Spleen (tissue), 11 donors: ENCODE results near the gene GLP1R. TPM values are rescaled to one million over a fixed set of nuclear protein-coding genes. Genes with fewer than 3 reads are reported as not detected.

Experiments
- DNase-seq: peaks from one replicate; pipeline ENCODE4 v3.0.0-alpha.2; 2020
- H3K27ac ChIP-seq, 8 donors: fragments of 200-600 bp; sonication (generic) in 7 of 8; 1 replicate in 4 of 8; 2 replicates in 4 of 8; pipeline versions ENCODE4 v1.5.0 to v1.8.0; 2016 to 2021; ENCODE audit warnings: inconsistent platforms in 4 of 8, mild to moderate bottlenecking in 4 of 8, moderate library complexity in 1 of 8
- H3K27me3 ChIP-seq, 7 donors: fragments of 200-600 bp; sonication (generic) in 6 of 7; replicated peaks in 1 of 7; 1 replicate in 4 of 7; 2 replicates in 3 of 7; pipeline versions ENCODE4 v1.5.0 to v1.8.0; 2016 to 2021; ENCODE audit warnings: inconsistent platforms in 3 of 7, mild to moderate bottlenecking in 1 of 7
- H3K36me3 ChIP-seq, 6 donors: fragments of 200-600 bp; sonication (generic) in 5 of 6; 1 replicate in 4 of 6; 2 replicates in 2 of 6; pipeline versions ENCODE4 v1.5.0 to v1.8.0; 2016 to 2021; ENCODE audit warnings: inconsistent platforms in 2 of 6
- H3K4me1 ChIP-seq, 6 donors: fragments of 200-600 bp; sonication (generic) in 5 of 6; 1 replicate in 3 of 6; 2 replicates in 3 of 6; pipeline versions ENCODE4 v1.5.0 to v1.8.0; 2016 to 2021; ENCODE audit warnings: inconsistent platforms in 3 of 6
- H3K4me3 ChIP-seq, 8 donors: fragments of 200-600 bp; sonication (generic) in 7 of 8; 1 replicate in 4 of 8; 2 replicates in 4 of 8; pipeline versions ENCODE4 v1.5.0 to v1.8.0; 2016 to 2021; ENCODE audit warnings: inconsistent platforms in 4 of 8, mild to moderate bottlenecking in 4 of 8, moderate library complexity in 2 of 8
- H3K9me3 ChIP-seq, 8 donors: fragments of 200-600 bp; sonication (generic) in 7 of 8; 1 replicate in 4 of 8; 2 replicates in 4 of 8; pipeline versions ENCODE4 v1.5.0 to v1.8.0; 2016 to 2021; ENCODE audit warnings: inconsistent platforms in 4 of 8
- CTCF ChIP-seq, 11 experiments: fragments of 200-600 bp in 7 of 11; fragments of 450-650 bp in 4 of 11; sonication (generic) in 4 of 11; IDR thresholded peaks in 8 of 11; conservative IDR thresholded peaks in 3 of 11; 1 replicate in 7 of 11; 2 replicates in 4 of 11; pipeline versions ENCODE4 v1.4.0 to v1.8.0; 2016 to 2021; ENCODE audit warnings: antibody characterized with exemption in 11 of 11, inconsistent platforms in 4 of 11, mild to moderate bottlenecking in 1 of 11
- POLR2A ChIP-seq, 3 donors: fragments of 450-650 bp; IDR thresholded peaks; one replicate each; pipeline ENCODE4 v1.5.1; 2017; ENCODE audit warnings: antibody characterized with exemption in 3 of 3, mild to moderate bottlenecking in 1 of 3
- POLR2AphosphoS5 ChIP-seq, 3 donors: sonication (generic); formaldehyde crosslinking; IDR thresholded peaks; one replicate each; pipeline ENCODE4 v1.5.1; 2017; ENCODE audit warnings: antibody characterized with exemption in 3 of 3
- WGBS, 5 donors: extraction: QIAGEN DNeasy Blood & Tissue Kit in 3 of 5; methylation state at CpG; one replicate each; pipeline versions ENCODE4 v1.1.5 to v1.1.7; 2013 to 2018; 5-methylcytosine and 5-hydroxymethylcytosine counted together
- intact Hi-C: fragments of 100-400 bp; cut with DNase I; formaldehyde crosslinking; loops from one replicate; pipeline ENCODE4 v1.15.0; 2023; ENCODE audit warnings: low total_unique reads
- polyA plus RNA-seq, 3 donors: library from polyadenylated mRNA; stranded (reverse); fragments of 200-250 nt; gene quantifications; one replicate each; pipeline ENCODE4 v1.2.1, GENCODE V29; 2013
- total RNA-seq, 7 donors: library from RNA; depleted of rRNA in 3 of 7; stranded (reverse); fragments of >200 nt in 3 of 7; fragmentation: NEBNext Ultra II Directional in 4 of 7; extraction: Animal tissue kit (Norgen Biotek cat#: 25700) in 4 of 7; gene quantifications; one replicate each; pipeline versions ENCODE4 v1.1.0 to v1.2.1, GENCODE V29; 2016 to 2021
- donor health status: healthy with polysubstance abuse.
- donor health status: DM: no; HTN: no; CAD: no; lungs with moderate emphysema.
- donor health status: DM: no; HTN: no; CAD: no.
- donor health status: Bipolar disorder and iron deficiency.
- donor health status: healthy.
- donor health status: DM: no; HTN: no; CAD: no.
- donor health status: DM: yes; HTN: yes; CAD: no.

The GLP1R gene
- total and polyA plus RNA-seq, 10 donors: 0.11 TPM; not detected in 9

DNA sequence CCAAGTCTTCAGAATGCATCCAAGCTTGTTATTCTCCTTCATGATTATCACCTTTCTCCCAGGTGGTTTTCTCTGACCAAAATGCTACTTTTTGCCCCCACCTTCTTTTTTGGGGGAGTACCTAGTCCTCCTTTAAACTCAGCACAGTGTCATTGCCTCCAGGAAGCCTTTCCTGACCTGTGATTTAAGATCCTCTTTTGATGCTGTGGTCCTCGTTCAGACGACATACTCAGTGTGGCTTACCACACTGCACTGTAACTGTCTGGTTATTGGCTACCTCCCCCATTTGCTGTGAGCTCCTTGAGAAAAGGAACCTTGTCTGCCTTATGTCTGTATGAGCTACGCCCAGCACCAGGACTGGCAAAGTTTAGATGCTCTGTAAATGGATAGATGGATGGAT is 51.8 kb downstream of the GLP1R start:
- intact Hi-C loops: no loop called here
- Histone ChIP-seq H3K4me1 (no peaks in the 10 kb centered on the region), H3K27ac (no peak overlapping the region), H3K4me3 (no peak overlapping the region), H3K36me3 (peaks cover 0 to 27% (median 9%) of the 10 kb centered on the region in 6 donors), H3K27me3 (no peaks in the 10 kb centered on the region), H3K9me3 (no peaks in the 10 kb centered on the region)
- WGBS, 5 donors: 32 to 50% (median 41%) methylated on average over 3 of the region's 3 CpGs
- no peak for DNase-seq
- TF ChIP-seq POLR2AphosphoS5 (IDR thresholded peaks at IDR 0.05) (no peak), CTCF (IDR thresholded peaks at IDR 0.05 in 8 of 11, conservative IDR thresholded peaks at IDR 0.05 in 3 of 11) (no peak), POLR2A (IDR thresholded peaks at IDR 0.05) (no peak)

GRCh38 chr6:39102071-39102820 is 53.7 kb downstream of the GLP1R start:
- no peak overlapping the region for H3K27ac ChIP-seq
- no peaks in the 10 kb centered on the region for H3K4me1 ChIP-seq
- 48 to 65% (median 58%) methylated on average over 12 of the region's 12 CpGs for WGBS, 5 donors
- H3K27me3 ChIP-seq: no peaks in the 10 kb centered on the region
- TF ChIP-seq POLR2AphosphoS5 (IDR thresholded peaks at IDR 0.05): no peak
- TF ChIP-seq CTCF (IDR thresholded peaks at IDR 0.05 in 8 of 11, conservative IDR thresholded peaks at IDR 0.05 in 3 of 11): peak in 8 of 11 experiments; percentile 21 to 47 (median 35)
- peaks cover 0 to 35% (median 12%) of the 10 kb centered on the region in 6 donors for H3K36me3 ChIP-seq
- no peak overlapping the region for H3K4me3 ChIP-seq
- DNase-seq: no peak
- intact Hi-C loops: no loop called here
- no peaks in the 10 kb centered on the region for H3K9me3 ChIP-seq

DNA sequence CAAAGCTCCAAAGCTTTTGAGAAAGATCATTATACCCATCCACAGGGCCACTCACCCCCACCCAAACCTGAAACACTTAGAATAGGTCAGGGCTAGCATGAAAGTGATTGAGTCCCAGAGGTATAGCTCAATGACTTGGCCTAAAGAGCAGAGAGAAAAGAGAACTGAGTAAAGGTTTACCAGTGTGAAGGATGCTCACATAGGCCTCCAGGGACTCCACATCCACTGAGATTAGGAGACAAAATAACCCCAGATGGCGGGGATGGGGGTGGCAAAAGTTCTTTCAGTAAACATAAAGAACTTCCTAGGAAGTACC is 54.2 kb downstream of the GLP1R start:
- H3K27ac ChIP-seq: no peak overlapping the region
- TF ChIP-seq POLR2A (IDR thresholded peaks at IDR 0.05) (no peak), CTCF (IDR thresholded peaks at IDR 0.05 in 8 of 11, conservative IDR thresholded peaks at IDR 0.05 in 3 of 11) (no peak), POLR2AphosphoS5 (IDR thresholded peaks at IDR 0.05) (no peak)
- peaks cover 0 to 35% (median 12%) of the 10 kb centered on the region in 6 donors for H3K36me3 ChIP-seq
- H3K9me3 ChIP-seq: no peaks in the 10 kb centered on the region
- intact Hi-C loops: no loop called here
- H3K4me3 ChIP-seq: no peak overlapping the region
- DNase-seq: no peak
- WGBS, 5 donors: 72 to 91% (median 83%) methylated on average over 1 of the region's 1 CpG
- H3K27me3 ChIP-seq: no peaks in the 10 kb centered on the region
- no peaks in the 10 kb centered on the region for H3K4me1 ChIP-seq

- TF ChIP-seq CTCF (IDR thresholded peaks at IDR 0.05 in 8 of 11, conservative IDR thresholded peaks at IDR 0.05 in 3 of 11): no peak
- TF ChIP-seq POLR2A (IDR thresholded peaks at IDR 0.05): no peak
- no peak for TF ChIP-seq POLR2AphosphoS5 (IDR thresholded peaks at IDR 0.05)
- Histone ChIP-seq H3K4me1 (no peaks in the 10 kb centered on the region), H3K27me3 (no peaks in the 10 kb centered on the region), H3K4me3 (no peak overlapping the region), H3K27ac (no peak overlapping the region), H3K9me3 (no peaks in the 10 kb centered on the region), H3K36me3 (peaks cover 0 to 51% (median 19%) of the 10 kb centered on the region in 6 donors)
- intact Hi-C loops: no loop called here
- no peak for DNase-seq
- 66 to 76% (median 70%) methylated on average over 4 of the region's 4 CpGs for WGBS, 5 donors
Measured at GRCh38 chr6:39104528-39104927, 55.9 kb downstream of the GLP1R start.
